RWPE1 (cell line): ENCODE results near the gene KRT38.
"Not testable (repeated sequence)": the region's sequence is repeated elsewhere in the genome, so short reads cannot be mapped to it uniquely, and the experiment has no call there.

Experiments
- CTCF ChIA-PET: fragments of 350-600 bp; sonication (Branson Sonifier 250); formaldehyde crosslinking; extraction: SDS; loops from one replicate; lab custom pipeline; 2021; lab: Yijun Ruan, JAX
- POLR2A ChIA-PET: fragments of 400-600 bp; formaldehyde crosslinking; extraction: SDS; loops from one replicate; lab custom pipeline; 2020; ENCODE audit warnings: antibody characterized with exemption; ENCODE audit not compliant: low non-redundant PET; lab: Yijun Ruan, JAX
- DNase-seq: peaks from one replicate; pipeline ENCODE4 v3.0.0; 2012; ENCODE audit warnings: low spot score
- H3K27ac ChIP-seq: fragments of 450-650 bp; 2 replicates; pipeline ENCODE4 v1.5.1; 2017
- TF ChIP-seq, protein P1 (sequence below): fragments of 450-650 bp; conservative IDR thresholded peaks from 2 replicates; pipeline ENCODE4 v1.5.1; 2017; ENCODE audit warnings: low read depth, mild to moderate bottlenecking

Gene KRT38

DNA sequence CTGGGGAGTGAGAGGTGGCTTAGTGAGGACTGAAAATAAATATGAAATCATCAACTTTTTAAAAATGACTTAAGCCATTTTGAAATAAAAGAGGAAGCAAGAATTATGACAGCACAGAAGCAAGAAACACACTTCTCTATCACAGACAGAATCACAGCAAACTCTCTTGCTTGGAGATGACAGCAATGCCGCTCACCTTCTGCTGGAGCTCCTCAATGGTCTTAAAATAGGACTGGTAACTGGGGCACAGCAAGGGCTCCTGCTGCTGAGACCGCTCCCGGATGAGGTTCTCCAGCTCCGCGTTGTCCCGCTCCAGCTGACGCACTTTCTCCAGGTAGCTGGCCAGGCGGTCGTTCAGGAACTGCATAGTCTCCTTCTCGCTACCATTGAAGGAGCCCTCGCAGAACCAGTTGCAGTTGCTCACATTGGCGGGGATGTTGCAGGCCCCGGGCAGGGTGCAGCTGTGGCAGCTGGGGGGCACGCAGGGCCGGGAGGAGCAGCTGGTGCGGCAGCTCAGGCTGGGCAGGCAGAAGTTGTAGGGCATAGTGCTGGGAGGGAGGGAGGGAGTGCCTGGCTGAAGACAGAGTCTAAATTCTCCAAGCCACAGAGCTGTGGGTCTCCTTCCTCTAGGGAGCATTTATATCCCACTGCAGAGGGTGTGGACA lies 43.7 kb downstream of the KRT38 start, which contains the start of gene KRT31:
Gene KRT31 (minus strand): TSS at position 613 of the 665 bp plus-strand sequence. CDS start 69 bp downstream, at position 544.
- ChIA-PET CTCF (interaction anchor here (0.7 kb wide), 1 partner anchor 20 kb away, joined by 3 read pairs; no protein-coding TSS in a partner anchor), POLR2A (no interaction called here)
- DNase-seq = no peak
- TF ChIP-seq, protein P1, sequence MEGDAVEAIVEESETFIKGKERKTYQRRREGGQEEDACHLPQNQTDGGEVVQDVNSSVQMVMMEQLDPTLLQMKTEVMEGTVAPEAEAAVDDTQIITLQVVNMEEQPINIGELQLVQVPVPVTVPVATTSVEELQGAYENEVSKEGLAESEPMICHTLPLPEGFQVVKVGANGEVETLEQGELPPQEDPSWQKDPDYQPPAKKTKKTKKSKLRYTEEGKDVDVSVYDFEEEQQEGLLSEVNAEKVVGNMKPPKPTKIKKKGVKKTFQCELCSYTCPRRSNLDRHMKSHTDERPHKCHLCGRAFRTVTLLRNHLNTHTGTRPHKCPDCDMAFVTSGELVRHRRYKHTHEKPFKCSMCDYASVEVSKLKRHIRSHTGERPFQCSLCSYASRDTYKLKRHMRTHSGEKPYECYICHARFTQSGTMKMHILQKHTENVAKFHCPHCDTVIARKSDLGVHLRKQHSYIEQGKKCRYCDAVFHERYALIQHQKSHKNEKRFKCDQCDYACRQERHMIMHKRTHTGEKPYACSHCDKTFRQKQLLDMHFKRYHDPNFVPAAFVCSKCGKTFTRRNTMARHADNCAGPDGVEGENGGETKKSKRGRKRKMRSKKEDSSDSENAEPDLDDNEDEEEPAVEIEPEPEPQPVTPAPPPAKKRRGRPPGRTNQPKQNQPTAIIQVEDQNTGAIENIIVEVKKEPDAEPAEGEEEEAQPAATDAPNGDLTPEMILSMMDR = no peak
- H3K27ac ChIP-seq = no peak within 1 kb of the TSS

DNA sequence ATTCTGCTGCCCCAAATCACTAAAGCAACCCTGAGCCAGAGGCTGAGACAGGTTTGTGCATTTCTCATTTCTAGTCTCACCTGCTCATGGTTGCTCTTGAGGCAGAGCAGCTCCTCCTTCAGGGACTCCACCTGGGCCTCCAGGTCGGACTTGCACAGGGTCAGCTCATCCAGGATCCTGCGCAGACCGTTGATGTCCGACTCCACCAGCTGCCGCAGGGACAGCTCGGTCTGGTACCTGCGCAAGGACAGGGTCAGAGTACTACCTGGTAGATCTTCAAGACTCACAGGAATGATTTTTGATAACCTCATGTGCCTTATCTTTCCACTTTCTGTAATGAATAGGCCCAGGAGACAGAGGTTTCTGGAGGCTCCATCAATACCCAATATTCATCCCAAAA lies 44.4 kb downstream of the KRT38 start:
- POLR2A ChIA-PET = interaction anchor here (0.6 kb wide), 1 partner anchor 17 kb away, joined by 4 read pairs; no protein-coding TSS in a partner anchor
- no peak for DNase-seq
- TF ChIP-seq, protein P1 = no peak
- CTCF ChIA-PET = no interaction called here
- no peak overlapping the region for H3K27ac ChIP-seq

DNA sequence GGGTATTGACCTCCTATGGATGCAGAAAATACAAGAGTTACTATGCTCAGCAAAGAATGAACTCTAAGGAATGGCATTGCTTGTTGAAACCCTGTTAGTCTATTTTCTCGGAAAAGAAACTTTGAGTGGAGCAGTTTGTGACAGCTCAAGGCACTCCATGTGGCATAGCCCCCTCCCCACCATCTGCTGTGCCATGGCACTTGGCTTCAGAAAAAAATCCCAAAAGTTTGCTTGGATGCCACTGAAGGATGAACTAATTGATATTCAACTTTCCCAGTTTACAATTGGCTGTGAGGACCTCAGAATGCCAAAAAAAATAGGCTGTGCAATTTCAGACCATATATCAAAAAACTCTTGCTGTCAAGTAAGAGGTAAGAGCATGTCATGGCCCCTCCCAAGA lies 45.2 kb downstream of the KRT38 start:
- TF ChIP-seq, protein P1 = no peak
- H3K27ac ChIP-seq = peak overlapping the region; percentile 71; the same call in 1 of the 2 replicates
- no peak for DNase-seq
- POLR2A ChIA-PET = interaction anchor here (0.6 kb wide), 1 partner anchor 16 kb away, joined by 4 read pairs; no protein-coding TSS in a partner anchor
- CTCF ChIA-PET = no interaction called here

DNA sequence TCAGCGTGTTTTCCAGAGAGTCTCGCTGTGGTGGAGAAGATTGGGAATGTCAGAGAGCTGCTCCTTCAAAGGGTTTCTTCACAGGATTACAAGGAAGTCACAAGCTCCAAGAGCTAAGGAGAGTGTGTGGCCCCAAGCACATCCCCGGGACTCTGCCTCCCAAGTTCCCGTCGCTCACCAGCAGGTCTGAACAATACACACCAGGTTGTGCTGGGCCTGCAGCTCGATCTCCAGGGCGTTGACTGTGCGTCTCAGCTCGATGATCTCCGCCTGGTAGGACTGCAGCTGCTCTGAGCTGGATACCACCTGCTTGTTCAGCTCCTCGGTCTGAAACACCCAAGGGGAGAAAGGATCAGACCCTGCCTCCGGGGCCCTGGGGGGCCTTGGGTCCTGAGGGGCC lies 45.7 kb downstream of the KRT38 start:
- DNase-seq, CTCF ChIA-PET, POLR2A ChIA-PET: not testable (repeated sequence)
- H3K27ac ChIP-seq = peak overlapping the region; percentile 71

DNA sequence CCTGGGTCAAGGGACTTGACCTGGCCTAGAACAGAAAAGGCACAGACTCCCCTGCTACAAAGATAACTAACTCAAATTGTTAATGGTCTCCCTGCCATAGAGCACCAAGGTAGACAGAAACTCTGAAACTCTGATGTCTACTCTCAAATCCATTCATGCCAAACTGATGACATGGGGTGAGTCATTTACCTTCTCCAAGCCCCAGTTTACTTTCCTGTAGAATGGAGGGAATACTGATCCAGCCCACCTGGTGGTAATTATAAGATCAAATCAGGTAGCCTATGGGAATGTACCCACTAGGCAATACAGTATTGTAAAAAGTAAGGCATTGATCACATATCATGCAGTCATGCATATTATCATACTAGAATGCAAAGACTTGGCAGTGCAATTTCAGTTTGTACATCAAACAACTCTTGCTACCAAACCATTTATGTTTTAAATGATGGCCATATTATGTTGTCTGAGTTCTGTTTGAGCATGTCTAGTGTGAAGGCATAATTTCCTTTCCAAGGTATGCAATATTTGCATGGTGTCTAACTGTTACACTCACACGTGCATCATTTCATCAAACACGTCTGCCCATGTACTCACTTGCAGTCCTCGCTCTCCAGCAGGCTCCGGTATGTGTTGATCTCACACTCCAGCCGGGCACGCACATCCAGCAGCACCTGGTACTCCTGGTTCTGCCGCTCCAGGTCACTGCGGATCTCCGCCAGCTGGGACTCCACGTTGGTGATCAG lies 46.4 kb downstream of the KRT38 start:
- POLR2A ChIA-PET = no interaction called here
- DNase-seq = peak; percentile 32
- TF ChIP-seq, protein P1 = no peak
- CTCF ChIA-PET = no interaction called here
- H3K27ac ChIP-seq = peak overlapping the region; percentile 71

DNA sequence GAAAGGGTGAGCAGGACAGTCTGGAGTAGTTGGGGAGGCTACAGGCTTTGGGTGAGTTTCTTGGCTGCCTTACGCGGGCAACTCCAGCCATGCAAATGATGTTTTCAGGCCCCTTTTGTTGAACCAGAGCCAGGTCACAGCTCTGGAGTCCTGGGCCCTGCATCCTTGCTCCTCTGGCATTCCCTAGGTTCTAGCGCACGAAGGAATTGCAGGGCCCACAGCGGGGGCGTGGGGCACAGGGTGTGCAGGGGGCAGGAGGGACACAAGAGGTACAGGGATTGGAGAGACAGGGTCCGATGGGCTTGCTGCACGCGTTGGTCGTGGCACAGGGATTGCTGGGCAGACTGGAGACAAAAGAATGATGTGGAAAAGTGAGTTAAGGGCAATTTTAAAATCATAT lies 47.0 kb downstream of the KRT38 start:
- POLR2A ChIA-PET = no interaction called here
- H3K27ac ChIP-seq = peak overlapping the region; percentile 50
- DNase-seq = no peak
- CTCF ChIA-PET = no interaction called here
- TF ChIP-seq, protein P1 = no peak
